OCI-LY7 (cell line): ENCODE data around the gene TSPAN13. TPM values are rescaled to one million over a fixed set of nuclear protein-coding genes. Genes with fewer than 3 reads are reported as not detected.

Experiments used
- BruUV-seq: library from RNA; stranded (reverse); fragments of 400-500 nt; replicated peaks from 2 replicates; lab custom pipeline; 2021; lab: Mats Ljungman, UMichigan
- CTCF ChIA-PET: fragments of 300-600 bp; sonication (Branson Sonifier 250); formaldehyde crosslinking; loops from one replicate; lab custom pipeline; 2022; ENCODE audit warnings: antibody characterized with exemption; ENCODE audit not compliant: unreplicated experiment; lab: Charles Lee
- POLR2A ChIA-PET: fragments of 300-600 bp; sonication (Branson Sonifier 250); formaldehyde crosslinking; loops from one replicate; lab custom pipeline; 2022; ENCODE audit warnings: antibody characterized with exemption; lab: Charles Lee
- DNase-seq: peaks from one replicate; pipeline ENCODE4 v3.0.0-alpha.2; 2015; ENCODE audit warnings: low spot score
- H2AFZ ChIP-seq: fragments of 200-600 bp; sonication (generic), shearing (Covaris generic); 2 replicates; pipeline ENCODE4 v1.6.1; 2014; ENCODE audit warnings: mild to moderate bottlenecking, antibody characterized with exemption, low read length, moderate library complexity
- H3K27ac ChIP-seq: fragments of 200-600 bp; sonication (generic); 2 replicates; pipeline ENCODE4 v1.5.1; 2014; ENCODE audit warnings: mixed run types, low read depth, mild to moderate bottlenecking, moderate library complexity, low read length, inconsistent platforms; ENCODE audit not compliant: poor library complexity, severe bottlenecking
- H3K36me3 ChIP-seq: fragments of 200-600 bp; sonication (generic); 2 replicates; pipeline ENCODE4 v1.6.1; 2014; ENCODE audit warnings: mild to moderate bottlenecking, antibody characterized with exemption, low read length, moderate library complexity, mixed read lengths; ENCODE audit not compliant: insufficient read depth
- H3K4me1 ChIP-seq: fragments of 200-600 bp; sonication (generic); 2 replicates; pipeline ENCODE4 v1.5.1; 2014; ENCODE audit warnings: mild to moderate bottlenecking, low read length; ENCODE audit not compliant: insufficient read depth, poor library complexity, severe bottlenecking
- H3K4me2 ChIP-seq: fragments of 200-600 bp; sonication (generic); 2 replicates; pipeline ENCODE4 v1.6.1; 2014; ENCODE audit warnings: mild to moderate bottlenecking, low read length
- H3K4me3 ChIP-seq: fragments of 200-600 bp; sonication (generic); 2 replicates; pipeline ENCODE4 v1.5.1; 2014; ENCODE audit warnings: mild to moderate bottlenecking, low read depth, low read length; ENCODE audit not compliant: poor library complexity, severe bottlenecking
- H3K79me2 ChIP-seq: fragments of 200-600 bp; sonication (generic); 2 replicates; pipeline ENCODE4 v1.6.1; 2016; ENCODE audit warnings: low read depth, mild to moderate bottlenecking, low read length, moderate library complexity, mixed read lengths; ENCODE audit not compliant: insufficient read depth
- H3K9me2 ChIP-seq: fragments of 200-600 bp; sonication (generic); 2 replicates; pipeline ENCODE4 v1.6.1; 2016; ENCODE audit warnings: mild to moderate bottlenecking, low read length, mixed read lengths; ENCODE audit not compliant: insufficient read depth
- H3K9me3 ChIP-seq: fragments of 200-600 bp; sonication (generic); 2 replicates; pipeline ENCODE4 v1.6.1; 2014; ENCODE audit warnings: mild to moderate bottlenecking, mixed run types, low read length, mixed read lengths
- H4K20me1 ChIP-seq: fragments of 200-600 bp; sonication (generic); 2 replicates; pipeline ENCODE4 v1.6.1; 2014; ENCODE audit warnings: mild to moderate bottlenecking, antibody characterized with exemption, low read length, moderate library complexity, mixed read lengths; ENCODE audit not compliant: insufficient read depth
- EZH2phosphoT487 ChIP-seq: fragments of 200-600 bp; sonication (generic); IDR thresholded peaks from 2 replicates; pipeline ENCODE4 v1.6.1; 2018; ENCODE audit warnings: low read depth, borderline replicate concordance, mild to moderate bottlenecking, mixed run types, antibody characterized with exemption, low read length, moderate library complexity, mixed read lengths
- intact Hi-C: fragments of 100-400 bp; cut with micrococcal nuclease; formaldehyde crosslinking; loops from one replicate; pipeline ENCODE4 v1.10.0; 2022; ENCODE audit not compliant: unreplicated experiment
- total RNA-seq, 2 experiments: library from RNA; depleted of rRNA in 1 of 2; stranded (reverse); fragments of >200 nt in 1 of 2; shearing (Covaris generic) in 1 of 2; gene quantifications; 2 replicates each; pipeline ENCODE4 v1.2.3, GENCODE V29; 2014 to 2022
- TF ChIP-seq, protein P1 (sequence below): fragments of 200-600 bp; sonication (generic); conservative IDR thresholded peaks from 2 replicates; pipeline ENCODE4 v1.5.1; 2014; ENCODE audit warnings: mild to moderate bottlenecking, antibody characterized with exemption, low read length, moderate library complexity, mixed read lengths

TSPAN13 gene
- total RNA-seq, 2 experiments from 2014 or later, result 5.0 to 12.2 TPM

DNA sequence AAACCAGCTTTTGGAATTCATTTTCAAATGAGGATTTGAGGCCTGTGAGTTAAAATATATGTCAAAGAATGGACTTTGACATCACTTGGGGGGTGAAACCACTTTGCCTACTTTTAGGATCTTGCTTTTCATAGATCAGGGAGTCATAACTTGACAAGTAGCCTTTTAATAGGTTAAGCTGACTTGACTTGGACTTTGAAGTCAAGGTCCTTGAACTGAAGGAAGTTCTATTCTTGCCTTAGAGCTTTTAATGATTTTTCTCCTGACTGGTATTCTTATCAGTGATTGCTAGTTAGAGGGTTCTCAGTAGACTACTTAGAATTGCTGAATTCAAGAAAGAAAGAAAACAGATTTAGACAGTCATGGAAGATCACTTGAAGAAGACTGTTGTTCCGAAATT is 33.6 kb downstream of the TSPAN13 start:
- TF ChIP-seq EZH2phosphoT487, result no peak
- TF ChIP-seq, protein P1, sequence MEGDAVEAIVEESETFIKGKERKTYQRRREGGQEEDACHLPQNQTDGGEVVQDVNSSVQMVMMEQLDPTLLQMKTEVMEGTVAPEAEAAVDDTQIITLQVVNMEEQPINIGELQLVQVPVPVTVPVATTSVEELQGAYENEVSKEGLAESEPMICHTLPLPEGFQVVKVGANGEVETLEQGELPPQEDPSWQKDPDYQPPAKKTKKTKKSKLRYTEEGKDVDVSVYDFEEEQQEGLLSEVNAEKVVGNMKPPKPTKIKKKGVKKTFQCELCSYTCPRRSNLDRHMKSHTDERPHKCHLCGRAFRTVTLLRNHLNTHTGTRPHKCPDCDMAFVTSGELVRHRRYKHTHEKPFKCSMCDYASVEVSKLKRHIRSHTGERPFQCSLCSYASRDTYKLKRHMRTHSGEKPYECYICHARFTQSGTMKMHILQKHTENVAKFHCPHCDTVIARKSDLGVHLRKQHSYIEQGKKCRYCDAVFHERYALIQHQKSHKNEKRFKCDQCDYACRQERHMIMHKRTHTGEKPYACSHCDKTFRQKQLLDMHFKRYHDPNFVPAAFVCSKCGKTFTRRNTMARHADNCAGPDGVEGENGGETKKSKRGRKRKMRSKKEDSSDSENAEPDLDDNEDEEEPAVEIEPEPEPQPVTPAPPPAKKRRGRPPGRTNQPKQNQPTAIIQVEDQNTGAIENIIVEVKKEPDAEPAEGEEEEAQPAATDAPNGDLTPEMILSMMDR, result no peak
- Histone ChIP-seq H3K9me2 (no peaks in the 10 kb centered on the region), H3K27ac (no peak overlapping the region), H3K4me3 (no peak overlapping the region), H4K20me1 (no peaks in the 10 kb centered on the region), H3K9me3 (no peaks in the 10 kb centered on the region), H3K4me2 (no peak overlapping the region), H3K4me1 (no peaks in the 10 kb centered on the region), H3K36me3 (no peaks in the 10 kb centered on the region), H2AFZ (no peak overlapping the region), H3K79me2 (no peaks in the 10 kb centered on the region)
- no TSS peak for BruUV-seq
- ChIA-PET CTCF (no interaction called here), POLR2A (interaction anchor here (0.7 to 1.6 kb wide), 3 partner anchors 12 to 246 kb away, joined by 3 to 4 read pairs (median 3); no protein-coding TSS in a partner anchor)
- no peak for DNase-seq
- intact Hi-C loops, result no loop called here

DNA sequence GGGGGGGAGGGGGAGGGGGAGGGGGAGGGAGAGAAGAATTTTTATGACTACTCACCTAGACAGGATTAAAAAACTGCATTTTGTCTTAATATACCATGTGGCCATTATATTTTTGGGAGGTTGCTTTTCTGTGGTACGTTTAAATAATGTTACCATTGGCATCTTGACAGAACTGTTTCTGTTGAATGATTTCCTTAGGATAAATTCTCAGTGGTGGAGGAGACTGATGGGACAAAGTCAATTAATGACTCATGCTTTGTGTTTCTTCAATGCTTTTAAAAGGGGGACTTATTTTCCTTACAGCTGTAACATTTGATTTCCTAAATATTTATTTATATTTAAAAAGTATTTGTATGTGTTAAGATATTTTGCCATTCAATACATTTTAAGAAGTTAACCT is 37.5 kb downstream of the TSPAN13 start:
- BruUV-seq, result no TSS peak

More for the DNA sequence above, 37.5 kb downstream of the TSPAN13 start:
- H3K4me2 ChIP-seq, result no peak overlapping the region
- no peaks in the 10 kb centered on the region for H3K9me2 ChIP-seq
- no peak overlapping the region for H3K27ac ChIP-seq
- ChIA-PET POLR2A (interaction anchor here (0.6 kb wide), 1 partner anchor 110 kb away, joined by 3 read pairs; no protein-coding TSS in a partner anchor), CTCF (no interaction called here)
- H4K20me1 ChIP-seq, result no peaks in the 10 kb centered on the region
- no peak overlapping the region for H2AFZ ChIP-seq
- H3K9me3 ChIP-seq, result no peaks in the 10 kb centered on the region
- no peaks in the 10 kb centered on the region for H3K79me2 ChIP-seq
- DNase-seq, result no peak
- TF ChIP-seq EZH2phosphoT487, result no peak
- TF ChIP-seq, protein P1, result no peak
- H3K4me3 ChIP-seq, result no peak overlapping the region
- H3K36me3 ChIP-seq, result no peaks in the 10 kb centered on the region
- no peaks in the 10 kb centered on the region for H3K4me1 ChIP-seq
- intact Hi-C loops, result no loop called here
